ENCODE results near the gene YTHDF1.

The YTHDF1 gene

GRCh38 chr20:63216041-63216848 is at the start of gene YTHDF1:
TSS of gene YTHDF1 (minus strand) at chr20:63216131. CDS start at chr20:63215892, 239 bp downstream.
- Histone ChIP-seq H3K27me3 (ENCODE audit: control insufficient read depth in 1 of 2, insufficient read depth in 2 of 2, low read length in 2 of 2) (no peaks in the 10 kb centered on the region), H3K4me1 (ENCODE audit: control insufficient read depth in 1 of 2, insufficient read depth in 2 of 2, low read length in 2 of 2) (peaks cover 25 to 37% of the 10 kb centered on the region in 2 donors), H3K9me3 (ENCODE audit: control insufficient read depth in 1 of 2, low read length in 2 of 2) (no peaks in the 10 kb centered on the region), H3K4me3 (ENCODE audit: low read depth in 1 of 2, low read length in 2 of 2) (peak within 1 kb of the TSS; percentile 85 to 93), H3K9ac (ENCODE audit: low read depth in 1 of 2, low read length in 2 of 2) (peak within 1 kb of the TSS; percentile 80 to 84), H3K36me3 (ENCODE audit: control insufficient read depth in 1 of 2, insufficient read depth in 2 of 2, low read length in 2 of 2) (peaks cover 22 to 28% of the 10 kb centered on the region in 2 donors), H3K27ac (ENCODE audit: low read depth, low read length) (peak within 1 kb of the TSS; percentile 80)

DNA sequence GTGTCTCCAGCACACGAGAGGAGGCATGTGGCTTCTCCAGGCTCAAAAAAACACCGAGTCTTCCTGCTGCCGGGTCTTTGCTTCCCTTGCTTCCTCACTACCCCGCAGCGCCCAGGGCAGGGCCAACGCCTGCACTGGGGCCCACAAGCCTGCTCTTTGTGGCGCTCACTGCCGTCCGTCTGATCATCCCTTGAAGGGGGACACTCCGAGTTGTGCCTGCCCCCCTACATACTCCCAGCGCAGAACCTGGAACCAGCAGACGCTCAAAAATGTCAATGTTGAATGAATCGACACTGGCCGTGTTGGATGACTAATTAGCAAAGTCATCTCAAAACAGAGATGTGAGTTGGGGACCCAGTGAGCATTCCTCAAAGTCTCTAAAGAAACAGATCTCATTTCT is 48.6 kb upstream of the YTHDF1 start:
- Histone ChIP-seq H3K36me3 (ENCODE audit: control insufficient read depth in 1 of 2, insufficient read depth in 2 of 2, low read length in 2 of 2) (no peaks in the 10 kb centered on the region), H3K4me1 (ENCODE audit: control insufficient read depth in 1 of 2, insufficient read depth in 2 of 2, low read length in 2 of 2) (no peaks in the 10 kb centered on the region), H3K27ac (ENCODE audit: low read depth, low read length) (no peak overlapping the region), H3K9ac (ENCODE audit: low read depth in 1 of 2, low read length in 2 of 2) (no peak overlapping the region), H3K27me3 (ENCODE audit: control insufficient read depth in 1 of 2, insufficient read depth in 2 of 2, low read length in 2 of 2) (peaks cover 7 to 8% of the 10 kb centered on the region in 2 donors), H3K9me3 (ENCODE audit: control insufficient read depth in 1 of 2, low read length in 2 of 2) (no peaks in the 10 kb centered on the region), H3K4me3 (ENCODE audit: low read depth in 1 of 2, low read length in 2 of 2) (no peak overlapping the region)

- Histone ChIP-seq H3K27ac (ENCODE audit: low read depth, low read length) (no peak overlapping the region), H3K9me3 (ENCODE audit: control insufficient read depth in 1 of 2, low read length in 2 of 2) (no peaks in the 10 kb centered on the region), H3K9ac (ENCODE audit: low read depth in 1 of 2, low read length in 2 of 2) (no peak overlapping the region), H3K4me1 (ENCODE audit: control insufficient read depth in 1 of 2, insufficient read depth in 2 of 2, low read length in 2 of 2) (no peaks in the 10 kb centered on the region), H3K36me3 (ENCODE audit: control insufficient read depth in 1 of 2, insufficient read depth in 2 of 2, low read length in 2 of 2) (no peaks in the 10 kb centered on the region), H3K4me3 (ENCODE audit: low read depth in 1 of 2, low read length in 2 of 2) (no peak overlapping the region), H3K27me3 (ENCODE audit: control insufficient read depth in 1 of 2, insufficient read depth in 2 of 2, low read length in 2 of 2) (peaks cover 7 to 13% of the 10 kb centered on the region in 2 donors)
Observed at GRCh38 chr20:63264000-63264399, 48.1 kb upstream of the YTHDF1 start.

DNA sequence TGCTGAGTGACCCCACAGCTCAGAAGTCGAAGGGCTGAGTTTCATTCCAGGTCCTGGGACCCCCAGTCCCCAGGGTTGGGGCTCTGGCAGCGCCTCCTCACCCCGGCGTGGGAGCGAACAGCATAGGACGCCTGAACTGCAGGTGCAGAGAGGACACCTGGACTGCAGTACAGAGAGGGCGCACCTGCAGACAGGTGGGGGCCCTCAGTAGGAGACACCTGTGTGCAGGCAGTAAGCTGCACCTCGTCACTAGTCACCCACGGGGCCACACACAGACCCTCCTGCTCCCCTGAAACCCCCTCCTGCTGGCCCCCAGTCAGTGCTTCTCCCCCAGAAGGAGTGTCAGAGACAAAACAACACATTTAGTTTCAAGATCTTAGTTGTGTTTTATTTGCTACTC is 46.9 kb upstream of the YTHDF1 start:
- Histone ChIP-seq H3K9ac (ENCODE audit: low read depth in 1 of 2, low read length in 2 of 2) (no peak overlapping the region), H3K9me3 (ENCODE audit: control insufficient read depth in 1 of 2, low read length in 2 of 2) (no peaks in the 10 kb centered on the region), H3K4me3 (ENCODE audit: low read depth in 1 of 2, low read length in 2 of 2) (no peak overlapping the region), H3K27ac (ENCODE audit: low read depth, low read length) (no peak overlapping the region), H3K4me1 (ENCODE audit: control insufficient read depth in 1 of 2, insufficient read depth in 2 of 2, low read length in 2 of 2) (no peaks in the 10 kb centered on the region), H3K27me3 (ENCODE audit: control insufficient read depth in 1 of 2, insufficient read depth in 2 of 2, low read length in 2 of 2) (peaks cover 7 to 15% of the 10 kb centered on the region in 2 donors), H3K36me3 (ENCODE audit: control insufficient read depth in 1 of 2, insufficient read depth in 2 of 2, low read length in 2 of 2) (no peaks in the 10 kb centered on the region)

DNA sequence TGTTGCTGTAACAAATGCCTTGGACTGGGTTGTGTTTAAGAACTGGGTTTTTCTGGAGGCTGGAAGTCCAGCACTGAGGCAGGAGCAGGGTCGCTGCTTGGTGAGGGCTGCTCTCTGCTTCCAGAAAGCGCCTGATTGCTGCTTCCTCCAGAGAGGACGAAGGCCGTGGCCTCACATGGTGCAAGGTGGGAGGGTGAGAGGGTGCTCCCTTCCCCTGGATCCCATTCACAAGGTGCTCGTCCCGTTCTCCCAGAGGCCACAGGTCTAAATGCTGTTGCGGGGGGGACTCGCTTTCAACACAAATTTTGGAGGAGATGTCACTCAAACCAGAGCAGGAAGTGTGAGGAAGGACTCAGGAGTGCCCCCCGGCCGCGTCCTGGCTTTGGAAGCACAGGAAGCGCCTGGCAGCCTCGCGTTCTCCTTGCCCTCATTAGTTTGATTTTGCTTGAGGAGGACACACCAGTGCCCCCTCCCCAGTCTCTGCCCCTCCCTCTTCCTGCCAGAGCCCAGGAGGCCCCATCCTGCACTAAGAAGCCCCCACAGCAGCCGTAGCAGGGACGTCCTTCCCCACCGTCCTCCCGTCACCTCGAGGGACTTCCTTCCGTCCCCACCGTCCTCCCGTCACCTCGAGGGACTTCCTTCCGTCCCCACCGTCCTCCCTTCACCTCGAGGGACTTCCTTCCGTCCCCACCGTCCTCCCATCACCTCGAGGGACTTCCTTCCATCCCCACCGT is 46.0 kb upstream of the YTHDF1 start:
- Histone ChIP-seq H3K9ac (ENCODE audit: low read depth in 1 of 2, low read length in 2 of 2) (no peak overlapping the region), H3K4me1 (ENCODE audit: control insufficient read depth in 1 of 2, insufficient read depth in 2 of 2, low read length in 2 of 2) (no peaks in the 10 kb centered on the region), H3K27ac (ENCODE audit: low read depth, low read length) (no peak overlapping the region), H3K27me3 (ENCODE audit: control insufficient read depth in 1 of 2, insufficient read depth in 2 of 2, low read length in 2 of 2) (peaks cover 9 to 20% of the 10 kb centered on the region in 2 donors), H3K4me3 (ENCODE audit: low read depth in 1 of 2, low read length in 2 of 2) (no peak overlapping the region), H3K9me3 (ENCODE audit: control insufficient read depth in 1 of 2, low read length in 2 of 2) (no peaks in the 10 kb centered on the region), H3K36me3 (ENCODE audit: control insufficient read depth in 1 of 2, insufficient read depth in 2 of 2, low read length in 2 of 2) (no peaks in the 10 kb centered on the region)

- Histone ChIP-seq H3K4me3 (ENCODE audit: low read depth in 1 of 2, low read length in 2 of 2) (no peak overlapping the region), H3K36me3 (ENCODE audit: control insufficient read depth in 1 of 2, insufficient read depth in 2 of 2, low read length in 2 of 2) (no peaks in the 10 kb centered on the region), H3K4me1 (ENCODE audit: control insufficient read depth in 1 of 2, insufficient read depth in 2 of 2, low read length in 2 of 2) (no peaks in the 10 kb centered on the region), H3K9me3 (ENCODE audit: control insufficient read depth in 1 of 2, low read length in 2 of 2) (no peaks in the 10 kb centered on the region), H3K27me3 (ENCODE audit: control insufficient read depth in 1 of 2, insufficient read depth in 2 of 2, low read length in 2 of 2) (peaks cover 12 to 28% of the 10 kb centered on the region in 2 donors), H3K27ac (ENCODE audit: low read depth, low read length) (no peak overlapping the region), H3K9ac (ENCODE audit: low read depth in 1 of 2, low read length in 2 of 2) (no peak overlapping the region)
Observed at GRCh38 chr20:63261060-63261794, 45.3 kb upstream of the YTHDF1 start.

DNA sequence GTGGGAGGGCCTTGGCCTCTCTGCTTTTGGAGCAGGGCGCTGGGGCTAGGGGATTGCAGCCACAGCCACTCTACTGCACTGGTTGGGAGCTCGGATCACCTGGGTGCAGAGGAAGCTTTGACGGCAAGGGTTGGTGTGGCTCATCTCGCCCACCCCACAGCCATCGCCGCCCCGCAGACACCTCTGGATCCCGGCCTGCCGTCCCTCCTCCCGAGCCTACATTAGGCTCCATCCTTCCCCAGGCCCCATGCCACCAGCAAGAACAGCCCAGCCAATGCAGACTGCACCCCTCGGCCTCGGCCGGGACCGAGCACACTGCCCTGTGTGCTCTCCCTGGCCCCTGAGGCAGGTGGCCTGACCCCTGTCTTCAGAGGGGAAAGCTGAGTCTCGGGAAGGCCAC is 44.6 kb upstream of the YTHDF1 start:
- H3K4me1 ChIP-seq (ENCODE audit: control insufficient read depth in 1 of 2, insufficient read depth in 2 of 2, low read length in 2 of 2): no peaks in the 10 kb centered on the region
- H3K27me3 ChIP-seq (ENCODE audit: control insufficient read depth in 1 of 2, insufficient read depth in 2 of 2, low read length in 2 of 2): peaks cover 7 to 35% of the 10 kb centered on the region in 2 donors
- no peaks in the 10 kb centered on the region for H3K36me3 ChIP-seq (ENCODE audit: control insufficient read depth in 1 of 2, insufficient read depth in 2 of 2, low read length in 2 of 2)
- no peak overlapping the region for H3K27ac ChIP-seq (ENCODE audit: low read depth, low read length)
- no peak overlapping the region for H3K9ac ChIP-seq (ENCODE audit: low read depth in 1 of 2, low read length in 2 of 2)
- no peaks in the 10 kb centered on the region for H3K9me3 ChIP-seq (ENCODE audit: control insufficient read depth in 1 of 2, low read length in 2 of 2)
- H3K4me3 ChIP-seq (ENCODE audit: low read depth in 1 of 2, low read length in 2 of 2): no peak overlapping the region

- Histone ChIP-seq H3K9me3 (ENCODE audit: control insufficient read depth in 1 of 2, low read length in 2 of 2) (no peaks in the 10 kb centered on the region), H3K4me3 (ENCODE audit: low read depth in 1 of 2, low read length in 2 of 2) (no peak overlapping the region), H3K9ac (ENCODE audit: low read depth in 1 of 2, low read length in 2 of 2) (no peak overlapping the region), H3K4me1 (ENCODE audit: control insufficient read depth in 1 of 2, insufficient read depth in 2 of 2, low read length in 2 of 2) (no peaks in the 10 kb centered on the region), H3K27ac (ENCODE audit: low read depth, low read length) (no peak overlapping the region), H3K36me3 (ENCODE audit: control insufficient read depth in 1 of 2, insufficient read depth in 2 of 2, low read length in 2 of 2) (no peaks in the 10 kb centered on the region), H3K27me3 (ENCODE audit: control insufficient read depth in 1 of 2, insufficient read depth in 2 of 2, low read length in 2 of 2) (peaks cover 13 to 41% of the 10 kb centered on the region in 2 donors)
Observed at GRCh38 chr20:63259734-63260460, 44.0 kb upstream of the YTHDF1 start.

DNA sequence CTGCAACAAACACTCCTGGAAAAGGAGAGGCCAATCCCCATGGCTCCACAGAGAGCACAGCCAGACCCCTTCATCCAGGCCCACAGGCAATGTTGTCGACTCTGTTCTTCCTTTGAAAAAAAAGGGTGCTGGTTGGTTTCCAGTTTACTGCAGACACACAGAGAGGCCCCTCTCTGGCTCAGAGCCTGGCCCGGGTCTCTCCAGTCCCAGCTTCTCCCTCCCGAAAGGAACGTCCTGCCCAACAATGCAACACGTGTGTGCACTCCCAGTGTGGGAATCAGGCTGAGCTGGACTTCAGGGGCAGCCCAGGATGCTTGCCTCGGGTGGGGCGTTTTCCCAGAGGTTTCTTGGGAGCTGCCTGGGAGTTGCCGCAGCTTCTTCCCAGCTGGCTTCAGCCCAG is 42.9 kb upstream of the YTHDF1 start:
- Histone ChIP-seq H3K4me1 (ENCODE audit: control insufficient read depth in 1 of 2, insufficient read depth in 2 of 2, low read length in 2 of 2) (no peaks in the 10 kb centered on the region), H3K9ac (ENCODE audit: low read depth in 1 of 2, low read length in 2 of 2) (no peak overlapping the region), H3K27ac (ENCODE audit: low read depth, low read length) (no peak overlapping the region), H3K4me3 (ENCODE audit: low read depth in 1 of 2, low read length in 2 of 2) (no peak overlapping the region), H3K9me3 (ENCODE audit: control insufficient read depth in 1 of 2, low read length in 2 of 2) (no peaks in the 10 kb centered on the region), H3K27me3 (ENCODE audit: control insufficient read depth in 1 of 2, insufficient read depth in 2 of 2, low read length in 2 of 2) (peaks cover 17 to 44% of the 10 kb centered on the region in 2 donors), H3K36me3 (ENCODE audit: control insufficient read depth in 1 of 2, insufficient read depth in 2 of 2, low read length in 2 of 2) (no peaks in the 10 kb centered on the region)
